Measurements from ENCODE around the gene TXNDC12. TPM values are rescaled to one million over a fixed set of nuclear protein-coding genes. Genes with fewer than 3 reads are reported as not detected.

The TXNDC12 gene
- total RNA-seq, 3 donors from 2014 or later (not counting 1 experiment from before 2014, with no cell fraction given): 35.0 to 39.4 (median 38.7) TPM

GRCh38 chr1:52059888-52060287, 4.9 kb upstream of the TXNDC12 start:
- no CpG with 5 or more reads among the region's 1 CpG for WGBS (ENCODE audit: insufficient coverage)
- TF ChIP-seq CTCF (IDR thresholded peaks at IDR 0.05): no peak
- ATAC-seq: no peak
- Histone ChIP-seq H3K36me3 (ENCODE audit: control insufficient read depth, insufficient read depth, low read length) (peaks cover 26% of the 10 kb centered on the region), H3K4me3 (ENCODE audit: low read length) (no peak overlapping the region), H3K4me1 (ENCODE audit: control insufficient read depth, insufficient read depth, low read length) (peaks cover 4% of the 10 kb centered on the region), H3K27ac (ENCODE audit: low read length) (no peak overlapping the region), H3K9me3 (ENCODE audit: control insufficient read depth, insufficient read depth, low read length) (no peaks in the 10 kb centered on the region), H3K27me3 (ENCODE audit: control insufficient read depth, insufficient read depth, low read length) (no peaks in the 10 kb centered on the region)
- Mint-ChIP-seq H3K27me3 (ENCODE audit: low read depth in 2 of 2) (no peaks in the 10 kb centered on the region), H3K36me3 (no peaks in the 10 kb centered on the region), H3K27ac (no peak overlapping the region), H3K9me3 (no peaks in the 10 kb centered on the region), H3K4me3 (no peak overlapping the region), H3K4me1 (peaks cover 36 to 43% of the 10 kb centered on the region in 2 donors)
- intact Hi-C loops (cut with micrococcal nuclease): no loop called here
- DNase-seq: no peak

GRCh38 chr1:52059321-52059720, 4.3 kb upstream of the TXNDC12 start:
- Mint-ChIP-seq H3K36me3 (no peaks in the 10 kb centered on the region), H3K27ac (no peak overlapping the region), H3K4me3 (no peak overlapping the region), H3K27me3 (ENCODE audit: low read depth in 2 of 2) (no peaks in the 10 kb centered on the region), H3K9me3 (no peaks in the 10 kb centered on the region), H3K4me1 (peaks cover 41 to 48% of the 10 kb centered on the region in 2 donors)
- no peak overlapping the region for H3K4me3 ChIP-seq (ENCODE audit: low read length)
- no peak overlapping the region for H3K27ac ChIP-seq (ENCODE audit: low read length)
- intact Hi-C loops (cut with micrococcal nuclease): no loop called here
- peaks cover 24% of the 10 kb centered on the region for H3K36me3 ChIP-seq (ENCODE audit: control insufficient read depth, insufficient read depth, low read length)
- TF ChIP-seq CTCF (IDR thresholded peaks at IDR 0.05): no peak
- peaks cover 9% of the 10 kb centered on the region for H3K4me1 ChIP-seq (ENCODE audit: control insufficient read depth, insufficient read depth, low read length)
- DNase-seq (no peak), ATAC-seq (no peak)
- H3K27me3 ChIP-seq (ENCODE audit: control insufficient read depth, insufficient read depth, low read length): no peaks in the 10 kb centered on the region
- no peaks in the 10 kb centered on the region for H3K9me3 ChIP-seq (ENCODE audit: control insufficient read depth, insufficient read depth, low read length)

- no peak for ATAC-seq
- Histone ChIP-seq H3K4me3 (ENCODE audit: low read length) (no peak overlapping the region), H3K27ac (ENCODE audit: low read length) (no peak overlapping the region), H3K4me1 (ENCODE audit: control insufficient read depth, insufficient read depth, low read length) (peaks cover 12% of the 10 kb centered on the region), H3K27me3 (ENCODE audit: control insufficient read depth, insufficient read depth, low read length) (no peaks in the 10 kb centered on the region), H3K9me3 (ENCODE audit: control insufficient read depth, insufficient read depth, low read length) (no peaks in the 10 kb centered on the region), H3K36me3 (ENCODE audit: control insufficient read depth, insufficient read depth, low read length) (peaks cover 18% of the 10 kb centered on the region)
- H3K4me1 Mint-ChIP-seq: peaks cover 50% of the 10 kb centered on the region in 2 donors
- intact Hi-C loops (cut with micrococcal nuclease): no loop called here
- H3K27me3 Mint-ChIP-seq (ENCODE audit: low read depth in 2 of 2): no peaks in the 10 kb centered on the region
- no peak for TF ChIP-seq CTCF (IDR thresholded peaks at IDR 0.05)
- no peaks in the 10 kb centered on the region for H3K9me3 Mint-ChIP-seq
- no peaks in the 10 kb centered on the region for H3K36me3 Mint-ChIP-seq
- no peak for DNase-seq
- H3K27ac Mint-ChIP-seq: peak overlapping the region; percentile 92 to 95
- WGBS (ENCODE audit: insufficient coverage): 60% methylated on average over 1 of the region's 1 CpG
- peak overlapping the region; percentile 92 for H3K4me3 Mint-ChIP-seq
Measured at GRCh38 chr1:52057876-52058415, 3.0 kb upstream of the TXNDC12 start.

GRCh38 chr1:52057255-52057654, 2.3 kb upstream of the TXNDC12 start:
- Histone ChIP-seq H3K9me3 (ENCODE audit: control insufficient read depth, insufficient read depth, low read length) (no peaks in the 10 kb centered on the region), H3K36me3 (ENCODE audit: control insufficient read depth, insufficient read depth, low read length) (peaks cover 14% of the 10 kb centered on the region), H3K27me3 (ENCODE audit: control insufficient read depth, insufficient read depth, low read length) (no peaks in the 10 kb centered on the region), H3K4me1 (ENCODE audit: control insufficient read depth, insufficient read depth, low read length) (peaks cover 12% of the 10 kb centered on the region), H3K27ac (ENCODE audit: low read length) (peak overlapping the region; percentile 85), H3K4me3 (ENCODE audit: low read length) (peak overlapping the region; percentile 93)
- no peaks in the 10 kb centered on the region for H3K27me3 Mint-ChIP-seq (ENCODE audit: low read depth in 2 of 2)
- ATAC-seq (no peak), DNase-seq (peak in 1 of 2 donors; percentile 5)
- 25% methylated on average over 1 of the region's 1 CpG for whole genome bisulfite sequencing (ENCODE audit: insufficient coverage)
- H3K9me3 Mint-ChIP-seq: no peaks in the 10 kb centered on the region
- peak overlapping the region; percentile 92 to 95 for H3K27ac Mint-ChIP-seq
- TF ChIP-seq CTCF (IDR thresholded peaks at IDR 0.05): no peak
- H3K4me3 Mint-ChIP-seq: peak overlapping the region; percentile 92
- intact Hi-C loops (cut with micrococcal nuclease): no loop called here
- H3K4me1 Mint-ChIP-seq: peaks cover 53 to 54% of the 10 kb centered on the region in 2 donors
- no peaks in the 10 kb centered on the region for H3K36me3 Mint-ChIP-seq
